ENCODE data around the gene RAD18.

Gene RAD18

GRCh38 chr3:8891303-8891702 is 72.0 kb downstream of the RAD18 start:
- DNase-seq = no peak

DNA sequence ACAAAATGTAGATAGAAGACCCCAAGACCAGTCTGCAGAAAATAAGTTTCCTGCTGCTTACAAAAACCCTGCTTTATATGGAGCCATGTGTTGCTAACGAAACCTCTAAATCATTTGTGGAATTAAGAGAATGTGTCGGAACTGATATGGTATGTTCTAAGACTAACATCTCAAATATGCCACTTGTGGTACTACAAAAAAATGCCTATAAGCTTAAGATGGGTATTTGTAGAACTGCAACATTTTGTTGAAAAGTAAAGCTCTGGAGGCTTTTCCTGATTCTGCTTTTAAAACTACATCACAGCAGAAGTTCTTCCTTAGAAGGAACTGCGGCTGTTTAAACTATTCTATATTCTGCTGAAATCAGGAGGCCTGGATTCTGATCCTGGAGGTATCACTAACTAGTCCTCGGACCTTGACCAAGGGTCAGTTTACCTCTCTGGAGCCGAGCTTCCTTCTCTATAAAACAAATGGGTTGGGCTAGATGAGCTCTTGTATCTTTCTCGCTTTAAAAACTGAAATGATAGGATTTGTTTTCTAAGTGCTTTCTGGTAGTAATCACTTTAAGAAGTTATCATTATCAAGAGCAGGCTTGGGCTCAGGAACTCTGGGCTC is 74.9 kb downstream of the RAD18 start:
- DNase-seq = no peak

- DNase-seq = no peak
Observed at GRCh38 chr3:8887435-8888300, 75.6 kb downstream of the RAD18 start.

GRCh38 chr3:8886546-8886945 is 76.7 kb downstream of the RAD18 start:
- DNase-seq = no peak

- no peak for DNase-seq
Observed at GRCh38 chr3:8885536-8886316, 77.5 kb downstream of the RAD18 start.

DNA sequence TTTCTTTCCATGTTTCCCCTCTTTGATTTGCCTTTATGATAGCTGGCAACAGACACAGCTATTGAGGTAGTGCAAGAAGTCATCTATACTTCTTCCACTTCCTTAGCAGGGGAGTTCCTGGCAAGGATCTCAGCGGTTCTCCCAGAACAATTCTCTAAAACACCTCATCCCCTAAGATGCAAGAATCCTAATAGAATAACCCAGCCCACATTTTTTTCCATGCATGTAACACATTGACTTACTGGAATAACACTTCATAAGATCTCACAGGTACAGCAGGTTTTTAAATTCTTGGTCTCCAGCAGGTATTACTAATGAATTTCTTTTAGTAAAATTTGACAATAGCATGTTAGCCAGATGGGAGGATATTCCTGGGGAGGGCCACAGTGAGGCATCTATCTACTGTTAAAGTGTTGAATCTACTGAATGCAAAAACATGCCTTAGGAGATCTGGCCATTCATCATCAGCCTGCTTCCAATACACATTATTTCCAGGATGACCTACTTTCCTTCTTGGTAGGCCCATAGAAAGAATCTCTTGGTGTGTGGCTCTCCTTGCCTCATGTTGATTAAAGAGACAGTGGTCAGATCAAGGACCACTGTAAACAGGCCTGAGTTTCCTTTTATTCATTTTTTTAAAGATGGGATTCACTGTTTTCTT is 78.5 kb downstream of the RAD18 start:
- no peak for DNase-seq

GRCh38 chr3:8882642-8883041 is 80.6 kb downstream of the RAD18 start:
- DNase-seq = no peak

- no peak for DNase-seq
Observed at GRCh38 chr3:8882171-8882593, 81.1 kb downstream of the RAD18 start.

DNA sequence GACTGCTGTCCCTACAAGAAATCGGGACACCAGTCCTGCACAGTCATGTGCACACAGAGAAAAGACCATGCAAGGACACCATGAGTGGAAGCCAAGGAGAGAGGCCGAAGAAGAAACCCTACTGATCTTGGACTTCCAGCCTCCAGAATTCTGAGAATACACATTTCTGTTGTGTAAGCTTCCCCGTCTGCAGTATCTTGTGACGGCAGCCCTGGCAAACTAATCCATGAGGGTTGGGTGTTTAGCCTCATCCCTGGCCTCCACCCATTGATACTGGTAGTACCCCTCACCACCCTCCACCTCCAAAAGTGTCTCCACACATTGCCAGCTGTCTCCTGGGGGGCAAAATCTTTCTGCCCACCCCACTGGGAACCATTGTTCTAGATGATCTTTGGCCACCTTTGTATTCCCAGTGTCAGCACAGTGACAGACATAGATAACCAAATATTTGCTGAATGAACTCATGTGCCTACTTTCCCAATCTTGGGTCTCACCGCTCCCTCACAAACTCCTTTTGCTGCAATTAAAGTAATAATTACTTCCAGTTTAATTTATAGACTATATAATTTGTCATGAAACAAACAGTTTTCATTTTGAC is 83.8 kb downstream of the RAD18 start:
- no peak for DNase-seq

DNA sequence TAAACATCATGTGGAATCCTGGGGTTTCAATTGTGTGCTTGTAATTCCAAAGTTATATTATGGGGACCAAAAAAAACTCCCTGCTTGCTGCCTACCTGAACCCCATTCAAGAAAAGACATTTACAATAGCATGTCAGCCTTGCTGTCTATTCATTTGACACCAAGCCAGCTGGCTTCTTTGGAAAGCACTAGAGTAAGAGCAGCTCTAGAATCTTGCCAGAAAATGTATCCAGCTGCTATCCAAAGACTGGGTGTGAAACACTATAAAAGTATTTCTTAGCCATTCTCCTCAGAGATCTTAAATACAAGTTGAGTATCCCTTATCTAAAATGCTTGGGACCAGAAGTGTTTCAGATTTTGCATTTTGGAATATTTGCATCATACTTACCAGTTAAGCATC is 87.4 kb downstream of the RAD18 start:
- no peak for DNase-seq

DNA sequence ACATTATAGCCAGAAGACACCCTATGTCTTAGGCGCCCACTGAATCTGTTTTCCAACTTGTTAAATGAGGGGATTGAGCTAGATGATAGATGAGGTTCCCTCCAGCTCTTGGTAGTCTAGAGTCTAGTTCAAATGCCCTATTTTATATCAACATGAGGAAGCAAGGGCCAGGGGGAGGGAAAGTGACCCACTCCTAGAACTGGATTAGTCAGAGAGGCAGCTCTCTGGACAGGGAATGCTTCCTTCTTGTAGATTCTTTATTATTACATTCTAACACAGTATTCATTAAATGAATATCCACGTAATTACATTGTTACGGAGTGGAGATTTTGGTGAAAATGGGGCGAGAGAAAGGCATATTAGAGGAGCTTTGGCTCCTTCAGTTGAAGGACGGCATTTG is 89.5 kb downstream of the RAD18 start:
- no peak for DNase-seq

GRCh38 chr3:8872261-8872660 is 91.0 kb downstream of the RAD18 start:
- DNase-seq = no peak

DNA sequence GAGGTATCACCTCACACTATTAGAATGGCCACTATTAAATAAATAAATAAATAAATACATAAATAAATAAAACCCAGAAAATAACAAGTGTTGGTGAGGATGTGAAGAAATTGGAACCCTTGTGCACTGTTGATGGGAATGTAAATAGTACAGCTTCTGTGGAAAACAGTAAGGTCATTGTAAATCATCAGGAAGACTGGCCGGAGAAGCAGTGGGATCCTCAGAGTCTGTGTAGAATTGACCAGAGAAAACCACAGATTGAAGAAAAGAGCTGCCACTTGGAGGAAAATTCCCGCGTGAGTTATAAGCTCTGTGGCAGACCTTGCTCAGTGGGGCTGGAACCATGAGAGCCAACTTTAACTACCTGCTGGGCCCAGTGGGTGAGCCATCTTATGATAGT is 92.0 kb downstream of the RAD18 start:
- no peak for DNase-seq

- DNase-seq = no peak
Observed at GRCh38 chr3:8870134-8870533, 93.1 kb downstream of the RAD18 start.

DNA sequence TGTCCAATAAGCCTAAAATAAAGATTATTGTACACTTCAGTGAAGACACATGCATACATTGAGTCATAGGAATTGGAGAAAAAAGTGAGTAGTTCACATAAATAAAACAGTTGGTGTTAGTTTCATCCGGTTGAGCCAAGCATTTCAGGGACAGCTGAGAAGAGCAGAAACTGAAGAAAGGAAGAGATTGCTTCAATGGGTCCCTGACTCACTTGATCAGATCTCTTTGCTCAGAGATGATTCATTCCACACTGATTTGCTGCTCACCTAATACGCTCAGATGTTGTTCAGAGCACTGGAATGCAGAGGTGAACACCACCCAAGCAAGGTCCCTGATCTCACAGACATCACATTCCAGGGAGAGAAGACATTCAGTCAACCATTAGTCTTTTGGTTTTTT is 93.7 kb downstream of the RAD18 start:
- no peak for DNase-seq

- DNase-seq = no peak
Observed at GRCh38 chr3:8868996-8869395, 94.3 kb downstream of the RAD18 start.

GRCh38 chr3:8867646-8868045 is 95.6 kb downstream of the RAD18 start:
- DNase-seq = no peak

GRCh38 chr3:8865697-8866096 is 97.6 kb downstream of the RAD18 start:
- no peak for DNase-seq

GRCh38 chr3:8864402-8865350 is 98.6 kb downstream of the RAD18 start:
- DNase-seq = no peak

DNA sequence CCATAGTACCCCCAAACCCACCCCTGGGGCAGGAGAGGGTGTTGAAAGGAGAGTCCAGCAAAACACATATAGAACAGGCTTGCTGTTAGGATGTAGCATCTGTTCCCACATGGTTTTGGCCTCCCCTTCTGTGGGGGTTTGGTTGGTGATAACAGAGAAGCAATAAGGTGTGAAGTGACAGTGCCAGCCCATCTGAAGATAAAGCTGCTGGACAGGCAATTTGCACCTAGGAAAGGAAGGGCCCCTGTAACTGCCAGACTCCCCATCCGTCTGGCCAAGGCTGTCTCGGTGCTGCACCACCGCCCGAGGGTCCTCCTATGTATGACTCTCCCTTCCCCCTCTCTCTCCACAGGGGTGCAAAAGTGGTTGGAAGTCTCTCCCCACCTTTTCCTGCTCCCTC is 99.4 kb downstream of the RAD18 start:
- DNase-seq = no peak

DNA sequence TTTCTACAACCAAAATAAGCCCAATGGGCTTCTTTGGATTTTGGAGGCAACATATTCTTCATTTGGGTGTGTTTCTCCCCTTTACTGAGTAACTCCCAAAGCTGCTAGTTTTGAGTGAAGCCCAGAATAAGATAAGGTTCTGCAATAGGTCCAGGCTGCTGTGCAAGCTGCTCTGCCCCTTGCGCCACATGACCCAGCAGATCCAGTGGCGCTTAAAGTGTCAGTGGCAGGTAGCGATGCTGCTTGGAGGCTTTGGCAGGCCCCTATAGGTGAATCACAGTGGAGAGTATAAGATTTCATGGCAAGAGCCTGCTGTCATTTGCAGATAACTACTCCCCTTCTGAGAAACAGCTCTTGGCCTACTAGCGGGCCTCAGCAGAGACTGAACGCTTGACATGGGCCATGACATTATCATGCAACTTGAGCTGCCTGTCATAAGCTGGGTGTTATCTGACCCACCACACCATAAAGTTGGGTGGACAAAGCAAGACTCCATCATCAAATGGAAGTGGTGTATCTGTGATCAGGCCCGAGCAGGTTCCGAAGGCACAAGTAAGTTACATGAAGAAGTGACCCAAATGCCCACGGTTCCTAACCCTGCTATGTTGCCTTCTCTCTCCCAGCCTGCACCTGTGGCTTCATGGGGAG is 105.4 kb downstream of the RAD18 start:
- DNase-seq = no peak
